ENCODE measurements around the gene IL1RAPL1.

IL1RAPL1 gene

GRCh38 chrX:29661290-29661689 is 1074.0 kb downstream of the IL1RAPL1 start:
- peaks cover 3% of the 10 kb centered on the region for H3K4me1 ChIP-seq (ENCODE audit: insufficient read depth, low read length)
- no peaks in the 10 kb centered on the region for H3K27me3 ChIP-seq (ENCODE audit: insufficient read depth, low read length)
- no peaks in the 10 kb centered on the region for H3K36me3 ChIP-seq (ENCODE audit: insufficient read depth, low read length)
- no peak overlapping the region for H3K4me3 ChIP-seq (ENCODE audit: low read length)
- no peaks in the 10 kb centered on the region for H3K9me3 ChIP-seq (ENCODE audit: low read length)
- no peak overlapping the region for H2AFZ ChIP-seq (ENCODE audit: low read depth, low read length)

GRCh38 chrX:29662101-29662500 is 1074.9 kb downstream of the IL1RAPL1 start:
- Histone ChIP-seq H2AFZ (ENCODE audit: low read depth, low read length) (no peak overlapping the region), H3K4me1 (ENCODE audit: insufficient read depth, low read length) (peaks cover 3% of the 10 kb centered on the region), H3K27me3 (ENCODE audit: insufficient read depth, low read length) (no peaks in the 10 kb centered on the region), H3K36me3 (ENCODE audit: insufficient read depth, low read length) (no peaks in the 10 kb centered on the region), H3K9me3 (ENCODE audit: low read length) (no peaks in the 10 kb centered on the region), H3K4me3 (ENCODE audit: low read length) (no peak overlapping the region)

GRCh38 chrX:29662759-29663503 is 1075.7 kb downstream of the IL1RAPL1 start:
- Histone ChIP-seq H2AFZ (ENCODE audit: low read depth, low read length) (peak overlapping the region; percentile 46), H3K27me3 (ENCODE audit: insufficient read depth, low read length) (no peaks in the 10 kb centered on the region), H3K4me3 (ENCODE audit: low read length) (no peak overlapping the region), H3K36me3 (ENCODE audit: insufficient read depth, low read length) (no peaks in the 10 kb centered on the region), H3K4me1 (ENCODE audit: insufficient read depth, low read length) (peaks cover 3% of the 10 kb centered on the region), H3K9me3 (ENCODE audit: low read length) (no peaks in the 10 kb centered on the region)

GRCh38 chrX:29665532-29665931 is 1078.3 kb downstream of the IL1RAPL1 start:
- Histone ChIP-seq H3K36me3 (ENCODE audit: insufficient read depth, low read length) (no peaks in the 10 kb centered on the region), H3K9me3 (ENCODE audit: low read length) (no peaks in the 10 kb centered on the region), H3K4me1 (ENCODE audit: insufficient read depth, low read length) (peaks cover 3% of the 10 kb centered on the region), H3K4me3 (ENCODE audit: low read length) (no peak overlapping the region), H3K27me3 (ENCODE audit: insufficient read depth, low read length) (no peaks in the 10 kb centered on the region), H2AFZ (ENCODE audit: low read depth, low read length) (no peak overlapping the region)

- no peaks in the 10 kb centered on the region for H3K9me3 ChIP-seq (ENCODE audit: low read length)
- no peaks in the 10 kb centered on the region for H3K27me3 ChIP-seq (ENCODE audit: insufficient read depth, low read length)
- no peak overlapping the region for H2AFZ ChIP-seq (ENCODE audit: low read depth, low read length)
- H3K4me3 ChIP-seq (ENCODE audit: low read length): no peak overlapping the region
- H3K36me3 ChIP-seq (ENCODE audit: insufficient read depth, low read length): no peaks in the 10 kb centered on the region
- peaks cover 3% of the 10 kb centered on the region for H3K4me1 ChIP-seq (ENCODE audit: insufficient read depth, low read length)
Measured at GRCh38 chrX:29666366-29666765, 1079.1 kb downstream of the IL1RAPL1 start.

GRCh38 chrX:29671421-29671820 is 1084.2 kb downstream of the IL1RAPL1 start:
- no peaks in the 10 kb centered on the region for H3K4me1 ChIP-seq (ENCODE audit: insufficient read depth, low read length)
- no peaks in the 10 kb centered on the region for H3K27me3 ChIP-seq (ENCODE audit: insufficient read depth, low read length)
- no peaks in the 10 kb centered on the region for H3K9me3 ChIP-seq (ENCODE audit: low read length)
- H3K36me3 ChIP-seq (ENCODE audit: insufficient read depth, low read length): no peaks in the 10 kb centered on the region
- H2AFZ ChIP-seq (ENCODE audit: low read depth, low read length): no peak overlapping the region
- no peak overlapping the region for H3K4me3 ChIP-seq (ENCODE audit: low read length)

- H3K36me3 ChIP-seq (ENCODE audit: insufficient read depth, low read length): no peaks in the 10 kb centered on the region
- H3K4me3 ChIP-seq (ENCODE audit: low read length): no peak overlapping the region
- H2AFZ ChIP-seq (ENCODE audit: low read depth, low read length): no peak overlapping the region
- no peaks in the 10 kb centered on the region for H3K4me1 ChIP-seq (ENCODE audit: insufficient read depth, low read length)
- no peaks in the 10 kb centered on the region for H3K9me3 ChIP-seq (ENCODE audit: low read length)
- no peaks in the 10 kb centered on the region for H3K27me3 ChIP-seq (ENCODE audit: insufficient read depth, low read length)
Measured at GRCh38 chrX:29687687-29688086, 1100.4 kb downstream of the IL1RAPL1 start.

GRCh38 chrX:29690061-29690460 is 1102.8 kb downstream of the IL1RAPL1 start:
- Histone ChIP-seq H3K4me1 (ENCODE audit: insufficient read depth, low read length) (peaks cover 4% of the 10 kb centered on the region), H3K27me3 (ENCODE audit: insufficient read depth, low read length) (no peaks in the 10 kb centered on the region), H3K36me3 (ENCODE audit: insufficient read depth, low read length) (no peaks in the 10 kb centered on the region), H3K9me3 (ENCODE audit: low read length) (no peaks in the 10 kb centered on the region), H2AFZ (ENCODE audit: low read depth, low read length) (no peak overlapping the region), H3K4me3 (ENCODE audit: low read length) (no peak overlapping the region)

- H3K4me1 ChIP-seq (ENCODE audit: insufficient read depth, low read length): peaks cover 4% of the 10 kb centered on the region
- H3K4me3 ChIP-seq (ENCODE audit: low read length): no peak overlapping the region
- H3K27me3 ChIP-seq (ENCODE audit: insufficient read depth, low read length): no peaks in the 10 kb centered on the region
- H3K36me3 ChIP-seq (ENCODE audit: insufficient read depth, low read length): no peaks in the 10 kb centered on the region
- no peak overlapping the region for H2AFZ ChIP-seq (ENCODE audit: low read depth, low read length)
- no peaks in the 10 kb centered on the region for H3K9me3 ChIP-seq (ENCODE audit: low read length)
Measured at GRCh38 chrX:29691044-29691443, 1103.8 kb downstream of the IL1RAPL1 start.

GRCh38 chrX:29693912-29694311 is 1106.7 kb downstream of the IL1RAPL1 start:
- H3K36me3 ChIP-seq (ENCODE audit: insufficient read depth, low read length): no peaks in the 10 kb centered on the region
- no peak overlapping the region for H3K4me3 ChIP-seq (ENCODE audit: low read length)
- no peak overlapping the region for H2AFZ ChIP-seq (ENCODE audit: low read depth, low read length)
- H3K27me3 ChIP-seq (ENCODE audit: insufficient read depth, low read length): no peaks in the 10 kb centered on the region
- H3K9me3 ChIP-seq (ENCODE audit: low read length): no peaks in the 10 kb centered on the region
- peaks cover 4% of the 10 kb centered on the region for H3K4me1 ChIP-seq (ENCODE audit: insufficient read depth, low read length)

- H3K4me1 ChIP-seq (ENCODE audit: insufficient read depth, low read length): no peaks in the 10 kb centered on the region
- no peaks in the 10 kb centered on the region for H3K9me3 ChIP-seq (ENCODE audit: low read length)
- no peak overlapping the region for H3K4me3 ChIP-seq (ENCODE audit: low read length)
- H3K27me3 ChIP-seq (ENCODE audit: insufficient read depth, low read length): no peaks in the 10 kb centered on the region
- no peak overlapping the region for H2AFZ ChIP-seq (ENCODE audit: low read depth, low read length)
- H3K36me3 ChIP-seq (ENCODE audit: insufficient read depth, low read length): no peaks in the 10 kb centered on the region
Measured at GRCh38 chrX:29699239-29699638, 1112.0 kb downstream of the IL1RAPL1 start.

GRCh38 chrX:29707088-29707487 is 1119.8 kb downstream of the IL1RAPL1 start:
- Histone ChIP-seq H3K4me3 (ENCODE audit: low read length) (no peak overlapping the region), H2AFZ (ENCODE audit: low read depth, low read length) (no peak overlapping the region), H3K27me3 (ENCODE audit: insufficient read depth, low read length) (no peaks in the 10 kb centered on the region), H3K36me3 (ENCODE audit: insufficient read depth, low read length) (no peaks in the 10 kb centered on the region), H3K9me3 (ENCODE audit: low read length) (no peaks in the 10 kb centered on the region), H3K4me1 (ENCODE audit: insufficient read depth, low read length) (no peaks in the 10 kb centered on the region)

- Histone ChIP-seq H3K36me3 (ENCODE audit: insufficient read depth, low read length) (no peaks in the 10 kb centered on the region), H3K9me3 (ENCODE audit: low read length) (no peaks in the 10 kb centered on the region), H3K27me3 (ENCODE audit: insufficient read depth, low read length) (no peaks in the 10 kb centered on the region), H3K4me1 (ENCODE audit: insufficient read depth, low read length) (no peaks in the 10 kb centered on the region), H2AFZ (ENCODE audit: low read depth, low read length) (no peak overlapping the region), H3K4me3 (ENCODE audit: low read length) (no peak overlapping the region)
Measured at GRCh38 chrX:29721152-29721551, 1133.9 kb downstream of the IL1RAPL1 start.

GRCh38 chrX:29724316-29724715 is 1137.1 kb downstream of the IL1RAPL1 start:
- H2AFZ ChIP-seq (ENCODE audit: low read depth, low read length): no peak overlapping the region
- no peaks in the 10 kb centered on the region for H3K9me3 ChIP-seq (ENCODE audit: low read length)
- H3K36me3 ChIP-seq (ENCODE audit: insufficient read depth, low read length): no peaks in the 10 kb centered on the region
- no peaks in the 10 kb centered on the region for H3K4me1 ChIP-seq (ENCODE audit: insufficient read depth, low read length)
- H3K27me3 ChIP-seq (ENCODE audit: insufficient read depth, low read length): no peaks in the 10 kb centered on the region
- H3K4me3 ChIP-seq (ENCODE audit: low read length): no peak overlapping the region
